Epithelial cell of prostate (primary cell): ENCODE results near the gene BAD.

Experiments
- DNase-seq: peaks from one replicate; pipeline ENCODE4 v3.0.0-alpha.2; 2011; ENCODE audit warnings: low read depth, low spot score
- H3K27ac ChIP-seq: fragments of 450-650 bp; 2 replicates; pipeline ENCODE4 v1.5.1; 2017; ENCODE audit warnings: mild to moderate bottlenecking

Gene BAD

GRCh38 chr11:64220798-64221197 is 63.7 kb downstream of the BAD start:
- DNase-seq = no peak
- no peak overlapping the region for H3K27ac ChIP-seq

- DNase-seq = no peak
- no peak overlapping the region for H3K27ac ChIP-seq
Observed at GRCh38 chr11:64220271-64220670, 64.2 kb downstream of the BAD start.
